Pancreas (tissue), 10 donors: ENCODE results near the gene TENM4. TPM values are rescaled to one million over a fixed set of nuclear protein-coding genes. Genes with fewer than 3 reads are reported as not detected.
A peak's percentile ranks its signal among the peaks of the same experiment; 100 is the strongest.

ENCODE experiments used
- ATAC-seq, 4 donors: fragments of 200-7000 bp; cut with Tn5 transposase; one replicate each; pipeline versions ENCODE4 v1.8.0 to v1.9.1; 2020; ENCODE audit warnings: mild to moderate bottlenecking in 4 of 4, moderate library complexity in 4 of 4
- DNase-seq, 6 donors: peaks; one replicate each; pipeline ENCODE4 v3.0.0-alpha.2; 2020
- FAIRE-seq: peaks from 2 replicates; lab custom pipeline; 2012; peaks lifted over from hg19 to GRCh38; lab: Jason Lieb, UNC
- H3K27ac ChIP-seq, 4 donors: fragments of 200-600 bp; sonication (generic); 1 replicate in 3 of 4; 2 replicates in 1 of 4; pipeline versions ENCODE4 v1.5.0 to v1.8.0; 2020
- H3K27me3 ChIP-seq, 4 donors: fragments of 200-600 bp; one replicate each; pipeline ENCODE4 v1.8.0; 2021
- H3K36me3 ChIP-seq, 3 donors: fragments of 200-600 bp; sonication (generic) in 1 of 3; one replicate each; pipeline versions ENCODE4 v1.5.0 to v1.8.0; 2020 to 2021
- H3K4me1 ChIP-seq, 3 donors: fragments of 200-600 bp; one replicate each; pipeline ENCODE4 v1.8.0; 2021
- H3K4me3 ChIP-seq, 4 donors: fragments of 200-600 bp; sonication (generic) in 2 of 4; one replicate each; pipeline versions ENCODE4 v1.5.0 to v1.8.0; 2020 to 2021
- H3K9me3 ChIP-seq, 4 donors: fragments of 200-600 bp; one replicate each; pipeline ENCODE4 v1.8.0; 2021
- WGBS, 2 donors: extraction: QIAGEN DNeasy Blood & Tissue Kit; methylation state at CpG; one replicate each; pipeline ENCODE4 v1.1.7; 2013; 5-methylcytosine and 5-hydroxymethylcytosine counted together
- intact Hi-C, 3 donors: fragments of 100-400 bp; cut with DNase I; formaldehyde crosslinking; loops; one replicate each; pipeline versions ENCODE4 v1.11.1 to v1.14.2; 2022
- polyA plus RNA-seq, 2 donors: library from polyadenylated mRNA; stranded (reverse); fragments of 200-250 nt; gene quantifications; one replicate each; pipeline ENCODE4 v1.2.3, GENCODE V29; 2013
- total RNA-seq, 6 donors: library from RNA; stranded (reverse); fragmentation: NEBNext Ultra II Directional in 4 of 6; extraction: Animal tissue kit (Norgen Biotek cat#: 25700) in 4 of 6; gene quantifications; one replicate each; pipeline versions ENCODE4 v1.2.1 to v1.2.4, GENCODE V29; 2021 to 2023
- TF ChIP-seq, protein P1 (sequence below), 4 donors: fragments of 200-600 bp; sonication (generic) in 3 of 4; IDR thresholded peaks; one replicate each; pipeline versions ENCODE4 v1.5.0 to v1.8.0; 2021; ENCODE audit warnings: antibody characterized with exemption in 4 of 4
- donor health status: healthy with polysubstance abuse.
- donor health status: DM: no; HTN: no; CAD: no; lungs with moderate emphysema.
- donor health status: DM: no; HTN: no; CAD: no.
- donor health status: control.
- donor health status: control.
- donor health status: Bipolar disorder and iron deficiency.
- donor health status: DM: yes; HTN: yes; CAD: no.
- donor health status: DM: no; HTN: no; CAD: no.
- donor health status: DM: no; HTN: no; CAD: no.
- donor health status: DM: yes; HTN: yes; CAD: no.

The TENM4 gene
- total and polyA plus RNA-seq, 8 donors: 0.37 to 6.8 (median 1.3) TPM

DNA sequence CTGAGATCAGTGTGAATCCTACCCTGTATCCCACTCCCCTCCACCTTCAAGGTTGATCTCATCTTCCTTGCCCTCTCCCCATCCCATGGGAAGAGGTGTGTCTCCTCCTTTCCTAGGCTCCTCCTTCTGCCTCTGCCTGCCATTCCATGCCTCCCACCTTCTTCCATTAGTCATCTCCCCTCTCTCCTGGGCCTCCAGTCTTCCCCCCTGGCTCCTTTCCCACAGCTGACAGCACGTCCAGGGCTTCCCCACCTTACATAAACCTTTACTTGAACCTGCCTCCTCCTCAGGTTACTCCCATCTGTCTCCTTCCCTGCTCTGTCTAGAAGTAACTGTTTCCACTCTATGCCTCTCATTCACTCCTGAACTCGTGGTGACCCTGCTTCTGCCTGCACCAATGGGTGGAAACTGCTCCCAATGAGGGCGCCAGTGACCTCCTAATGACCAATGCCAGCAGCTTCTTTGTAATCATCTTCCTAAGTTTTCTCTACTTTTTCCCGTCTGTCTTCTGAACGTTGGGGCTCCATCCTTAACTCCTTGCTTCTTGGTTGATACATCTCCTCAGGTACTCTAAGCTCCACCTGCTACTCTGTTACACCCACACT is 599.3 kb downstream of the TENM4 start:
- TF ChIP-seq, protein P1, sequence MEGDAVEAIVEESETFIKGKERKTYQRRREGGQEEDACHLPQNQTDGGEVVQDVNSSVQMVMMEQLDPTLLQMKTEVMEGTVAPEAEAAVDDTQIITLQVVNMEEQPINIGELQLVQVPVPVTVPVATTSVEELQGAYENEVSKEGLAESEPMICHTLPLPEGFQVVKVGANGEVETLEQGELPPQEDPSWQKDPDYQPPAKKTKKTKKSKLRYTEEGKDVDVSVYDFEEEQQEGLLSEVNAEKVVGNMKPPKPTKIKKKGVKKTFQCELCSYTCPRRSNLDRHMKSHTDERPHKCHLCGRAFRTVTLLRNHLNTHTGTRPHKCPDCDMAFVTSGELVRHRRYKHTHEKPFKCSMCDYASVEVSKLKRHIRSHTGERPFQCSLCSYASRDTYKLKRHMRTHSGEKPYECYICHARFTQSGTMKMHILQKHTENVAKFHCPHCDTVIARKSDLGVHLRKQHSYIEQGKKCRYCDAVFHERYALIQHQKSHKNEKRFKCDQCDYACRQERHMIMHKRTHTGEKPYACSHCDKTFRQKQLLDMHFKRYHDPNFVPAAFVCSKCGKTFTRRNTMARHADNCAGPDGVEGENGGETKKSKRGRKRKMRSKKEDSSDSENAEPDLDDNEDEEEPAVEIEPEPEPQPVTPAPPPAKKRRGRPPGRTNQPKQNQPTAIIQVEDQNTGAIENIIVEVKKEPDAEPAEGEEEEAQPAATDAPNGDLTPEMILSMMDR (IDR thresholded peaks at IDR 0.05): no peak
- FAIRE-seq (no peak), DNase-seq (no peak), ATAC-seq (no peak)
- Histone ChIP-seq H3K36me3 (no peaks in the 10 kb centered on the region), H3K27me3 (no peaks in the 10 kb centered on the region), H3K9me3 (no peaks in the 10 kb centered on the region), H3K4me1 (peaks cover 0 to 8% (median 0%) of the 10 kb centered on the region in 3 donors), H3K4me3 (no peak overlapping the region), H3K27ac (no peak overlapping the region)
- 64 to 75% methylated on average over 5 of the region's 5 CpGs for WGBS, 2 donors
- intact Hi-C loops: no loop called here

DNA sequence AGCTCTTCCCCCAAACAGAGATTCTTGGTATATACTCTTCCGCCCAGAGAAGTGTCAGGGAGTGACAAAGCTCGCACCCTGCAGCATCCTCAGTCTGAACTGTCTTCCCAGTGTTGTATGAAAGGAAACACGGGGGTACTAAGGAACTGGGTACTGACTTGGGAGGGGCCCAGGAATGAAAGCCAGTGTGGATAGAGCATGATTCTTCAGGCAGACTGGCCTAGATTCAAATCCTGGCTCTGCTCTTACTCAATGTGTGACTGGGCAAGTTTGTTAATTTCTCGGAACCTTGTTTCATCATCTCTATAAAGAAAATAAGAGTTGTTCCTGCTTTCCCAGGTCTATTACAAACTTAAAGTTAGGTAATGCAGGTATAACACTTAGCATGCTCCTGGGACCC is 600.2 kb downstream of the TENM4 start:
- 79 to 83% methylated on average over 4 of the region's 4 CpGs for WGBS, 2 donors
- Histone ChIP-seq H3K9me3 (no peaks in the 10 kb centered on the region), H3K4me1 (peaks cover 0 to 8% (median 0%) of the 10 kb centered on the region in 3 donors), H3K27ac (no peak overlapping the region), H3K36me3 (no peaks in the 10 kb centered on the region), H3K4me3 (no peak overlapping the region), H3K27me3 (no peaks in the 10 kb centered on the region)
- TF ChIP-seq, protein P1 (IDR thresholded peaks at IDR 0.05): no peak
- FAIRE-seq (no peak), DNase-seq (no peak), ATAC-seq (peak in 3 of 4 donors; percentile 14 to 74 (median 34))
- intact Hi-C loops: no loop called here

DNA sequence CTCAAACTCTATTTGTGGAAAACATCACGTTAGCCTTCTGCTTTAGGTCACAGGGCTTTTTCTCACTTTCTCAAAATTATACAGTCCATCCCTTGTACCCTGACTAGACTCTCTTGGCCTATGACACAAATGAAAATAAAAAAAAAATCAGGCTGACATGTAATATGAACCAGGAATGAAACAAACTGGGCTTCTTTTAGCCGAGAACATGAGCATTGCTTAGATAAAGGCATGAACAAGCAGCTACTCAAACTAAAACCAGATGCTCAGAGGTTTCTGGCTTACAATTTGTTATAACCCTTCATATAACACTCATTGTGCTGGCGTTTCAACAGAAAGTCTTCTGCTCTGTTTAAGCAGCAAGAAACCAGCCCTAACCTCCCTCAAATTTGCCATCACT is 600.6 kb downstream of the TENM4 start:
- WGBS, 2 donors: 76 to 85% methylated on average over 3 of the region's 3 CpGs

DNA sequence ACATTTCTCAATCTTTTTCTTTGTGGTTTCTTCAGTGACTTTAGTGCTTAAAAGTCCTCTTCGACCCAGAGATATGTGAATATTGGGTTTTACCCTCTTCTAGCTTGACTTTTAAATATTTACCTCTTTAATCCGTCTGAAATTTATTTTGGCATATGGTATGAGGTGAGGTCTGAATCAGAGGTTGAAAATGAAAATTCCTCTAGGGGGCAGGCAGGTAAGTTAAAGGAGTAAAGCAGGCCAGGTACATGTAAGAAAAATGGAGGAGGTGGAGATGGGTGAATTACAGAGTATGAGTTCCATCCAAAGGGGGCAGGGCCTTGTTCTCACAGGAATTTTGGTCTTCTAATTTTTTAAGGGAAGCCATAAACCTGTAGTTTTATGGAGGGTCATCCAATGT is 602.4 kb downstream of the TENM4 start:
- WGBS, 2 donors: 34 to 42% methylated on average over 2 of the region's 2 CpGs
- no peaks in the 10 kb centered on the region for H3K27me3 ChIP-seq
- FAIRE-seq (no peak), ATAC-seq (peak in 2 of 4 donors; percentile 69 to 89), DNase-seq (no peak)
- H3K9me3 ChIP-seq: no peaks in the 10 kb centered on the region
- no peak overlapping the region for H3K4me3 ChIP-seq
- H3K36me3 ChIP-seq: no peaks in the 10 kb centered on the region
- TF ChIP-seq, protein P1 (IDR thresholded peaks at IDR 0.05): no peak
- intact Hi-C loops: no loop called here
- H3K27ac ChIP-seq: no peak overlapping the region
- H3K4me1 ChIP-seq: peaks cover 0 to 8% (median 0%) of the 10 kb centered on the region in 3 donors

More for the DNA sequence above, 600.6 kb downstream of the TENM4 start:
- H3K27ac ChIP-seq: no peak overlapping the region
- intact Hi-C loops: no loop called here
- no peaks in the 10 kb centered on the region for H3K36me3 ChIP-seq
- TF ChIP-seq, protein P1 (IDR thresholded peaks at IDR 0.05): no peak
- DNase-seq: no peak
- H3K9me3 ChIP-seq: no peaks in the 10 kb centered on the region
- FAIRE-seq: no peak
- H3K4me1 ChIP-seq: peaks cover 0 to 8% (median 0%) of the 10 kb centered on the region in 3 donors
- H3K4me3 ChIP-seq: no peak overlapping the region
- H3K27me3 ChIP-seq: no peaks in the 10 kb centered on the region
- peak in 3 of 4 donors; percentile 30 to 36 (median 33) for ATAC-seq

DNA sequence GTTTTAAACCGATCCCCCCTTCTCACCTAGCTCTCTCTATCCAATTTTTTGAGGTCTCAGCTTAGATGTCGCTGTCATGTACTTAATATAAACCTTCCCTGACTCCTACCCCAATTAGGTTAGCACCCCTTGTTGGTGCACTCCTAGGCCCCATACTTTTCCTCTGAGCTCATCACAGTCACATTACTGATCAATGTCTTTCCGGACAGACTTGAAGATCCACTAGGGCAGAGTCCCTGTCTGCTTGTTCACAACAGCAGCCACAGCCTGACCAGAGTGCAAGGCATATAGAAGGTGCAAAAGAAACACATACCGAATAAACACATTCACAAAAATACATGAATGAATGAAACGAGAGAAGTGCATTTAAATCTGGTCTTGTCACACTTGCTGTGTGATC is 605.2 kb downstream of the TENM4 start:
- Histone ChIP-seq H3K27ac (no peak overlapping the region), H3K4me1 (peaks cover 0 to 8% (median 0%) of the 10 kb centered on the region in 3 donors), H3K4me3 (no peak overlapping the region), H3K27me3 (no peaks in the 10 kb centered on the region), H3K36me3 (no peaks in the 10 kb centered on the region), H3K9me3 (no peaks in the 10 kb centered on the region)
- intact Hi-C loops: no loop called here
- WGBS, 2 donors: 84 to 87% methylated on average over 5 of the region's 5 CpGs
- TF ChIP-seq, protein P1 (IDR thresholded peaks at IDR 0.05): no peak
- no peak for DNase-seq
- ATAC-seq: no peak
- no peak for FAIRE-seq
